GM18861 (cell line): ENCODE results near the gene SLC8A1.

Source experiments
- ATAC-seq: cut with Tn5 transposase; IDR thresholded peaks from one replicate; pipeline ENCODE4 v1.9.1; 2021; ENCODE audit not compliant: unreplicated experiment

The SLC8A1 gene

DNA sequence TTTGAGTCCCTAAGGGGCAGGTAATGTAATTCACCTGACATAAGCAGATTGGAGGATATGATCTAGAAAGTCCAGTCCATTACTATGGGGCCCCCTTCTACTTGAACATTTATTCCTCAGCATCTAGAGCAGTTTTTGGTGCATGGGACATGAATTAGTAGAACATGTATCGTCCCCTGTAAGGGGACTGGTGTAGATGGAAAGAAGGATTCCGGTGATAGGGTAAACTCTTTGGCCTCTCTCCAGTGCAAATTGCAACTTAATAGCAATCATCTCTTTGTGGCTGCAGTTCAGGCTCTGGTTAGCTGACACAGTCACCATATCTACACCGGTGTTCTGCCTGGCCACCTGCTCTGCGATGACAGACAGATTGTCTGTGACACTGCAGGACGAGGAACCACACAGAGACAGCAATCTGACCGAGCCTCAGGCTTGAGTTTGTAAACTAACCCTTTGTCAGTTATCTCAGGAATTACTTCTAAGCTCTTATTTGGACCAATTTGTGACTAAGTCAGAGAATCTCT is 6.4 kb upstream of the SLC8A1 start:
- no peak for ATAC-seq

DNA sequence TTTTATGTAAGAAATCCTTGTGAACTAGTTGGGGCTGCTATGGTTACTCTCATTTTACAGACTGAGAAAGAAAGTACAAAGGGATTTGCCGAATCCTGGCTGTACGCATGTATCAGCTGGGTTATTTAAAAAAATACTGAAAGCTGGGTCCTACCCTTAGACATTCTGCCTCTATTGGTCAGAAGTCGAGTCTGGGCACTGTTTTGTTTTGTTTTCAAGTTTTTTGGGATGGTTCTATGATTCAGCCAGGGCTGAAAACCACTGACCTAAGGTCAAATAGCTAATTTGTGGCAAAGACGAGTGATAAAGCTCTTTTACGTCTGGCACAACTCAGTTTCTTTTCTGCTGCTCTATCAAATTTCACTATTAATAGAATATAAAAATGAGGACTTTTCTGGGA is 5.9 kb upstream of the SLC8A1 start:
- no peak for ATAC-seq

DNA sequence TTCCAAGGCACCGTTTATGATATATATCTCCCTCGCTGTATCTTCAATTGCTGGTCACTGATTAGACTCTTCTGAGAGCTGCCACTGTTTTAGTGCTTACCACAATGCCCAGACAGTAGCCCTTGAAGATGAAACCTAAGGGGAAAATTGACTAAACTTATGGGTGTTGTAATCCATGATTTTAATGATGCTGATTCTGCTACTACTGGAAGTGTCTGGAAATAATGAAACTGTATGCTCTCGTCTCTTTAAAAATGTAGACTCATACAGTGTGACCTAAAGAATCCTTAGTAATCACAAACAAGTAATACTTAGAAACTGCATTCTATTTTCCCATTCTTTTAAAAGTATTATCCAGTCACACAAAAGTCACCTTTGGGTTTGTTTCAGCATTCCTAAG is 5.5 kb upstream of the SLC8A1 start:
- ATAC-seq = no peak

DNA sequence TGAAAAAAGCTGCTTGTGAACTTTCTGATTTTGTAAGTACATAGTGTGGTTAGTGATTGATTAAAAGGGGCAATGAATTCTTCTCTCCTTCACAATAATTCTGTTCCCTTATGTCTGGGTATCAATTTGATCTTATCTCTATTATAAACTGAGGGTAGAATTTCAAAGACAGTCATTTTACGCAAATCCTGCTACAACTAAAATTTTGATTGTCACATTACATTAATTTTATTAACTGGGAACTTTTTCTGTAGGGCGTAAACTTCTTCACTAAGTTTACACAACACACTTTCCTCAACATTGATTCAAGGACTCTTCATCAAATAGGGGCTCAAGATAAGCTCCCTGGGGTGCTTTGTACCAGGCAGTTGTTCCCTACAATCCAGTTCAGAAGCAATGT is 5.0 kb upstream of the SLC8A1 start:
- ATAC-seq = no peak

DNA sequence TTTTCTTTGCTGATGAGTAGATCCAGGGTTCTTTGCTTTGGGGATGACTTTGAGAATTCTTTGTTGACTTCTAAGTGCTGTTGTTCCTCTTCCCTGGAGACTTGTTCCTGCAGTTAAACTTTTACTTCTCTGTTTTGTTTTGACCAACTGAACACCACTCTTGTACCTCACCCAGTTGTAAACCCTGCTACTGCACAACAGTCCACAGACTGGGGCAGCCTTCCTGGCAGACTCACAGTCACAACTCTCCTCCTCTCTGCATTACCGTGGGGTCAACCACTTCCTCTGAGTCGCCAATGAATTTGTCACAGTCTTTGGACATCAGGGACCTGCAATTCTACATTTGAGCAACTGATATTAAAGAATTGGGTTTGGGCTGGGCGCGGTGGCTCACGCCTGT is 3.8 kb upstream of the SLC8A1 start:
- no peak for ATAC-seq

DNA sequence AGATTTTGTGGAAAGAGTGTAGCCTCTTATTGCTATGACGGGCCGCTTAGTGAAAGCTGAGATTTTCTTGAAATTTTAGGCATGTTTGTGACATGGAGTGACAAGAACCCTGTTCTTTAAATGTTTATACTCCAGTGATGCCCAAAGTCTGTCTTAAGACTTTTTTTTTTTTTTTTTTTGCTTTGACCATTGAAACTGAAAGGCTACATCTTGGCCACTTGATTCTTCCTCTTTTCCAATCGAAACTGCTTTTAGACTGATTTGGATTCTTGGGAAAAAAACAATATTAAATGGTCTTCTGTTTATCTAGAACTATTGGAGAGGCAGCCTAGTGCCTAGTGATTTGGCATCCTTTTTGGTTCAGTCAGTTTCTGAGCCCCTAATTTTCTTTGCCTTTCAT is 2.4 kb upstream of the SLC8A1 start:
- no peak for ATAC-seq

- ATAC-seq = no peak
Observed at GRCh38 chr2:40452786-40453185, 896 bp upstream of the SLC8A1 start.

DNA sequence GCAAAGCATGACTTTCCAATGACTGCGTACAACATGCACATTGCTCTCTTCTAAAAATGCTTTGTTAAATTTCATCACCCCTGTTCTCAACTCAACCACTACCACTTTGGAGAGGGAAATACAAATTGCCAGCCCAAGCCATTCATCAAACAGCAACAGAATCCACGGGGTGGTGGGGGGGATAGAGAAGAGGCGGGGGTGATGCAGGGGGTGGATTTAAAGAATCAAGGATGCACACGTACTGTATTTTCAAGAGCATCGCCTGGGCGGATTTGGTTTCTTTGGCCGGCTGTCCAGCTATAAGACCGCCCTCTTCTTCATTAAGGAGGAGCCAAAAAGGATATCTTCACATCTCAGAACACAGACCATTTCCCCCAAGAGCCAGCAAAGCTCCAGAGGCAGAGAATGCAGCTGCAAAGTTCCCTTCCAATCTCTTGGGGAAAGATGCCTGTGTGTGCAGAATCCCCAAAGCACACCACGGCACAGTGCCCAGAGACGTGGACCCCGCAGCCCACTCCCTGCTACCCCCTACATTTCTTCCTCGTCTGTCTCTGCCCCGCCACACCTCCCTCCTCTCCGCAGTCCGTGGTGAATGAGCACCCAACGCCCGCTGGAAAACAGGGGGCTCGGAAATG is 977 bp downstream of the SLC8A1 start:
- no peak for ATAC-seq

DNA sequence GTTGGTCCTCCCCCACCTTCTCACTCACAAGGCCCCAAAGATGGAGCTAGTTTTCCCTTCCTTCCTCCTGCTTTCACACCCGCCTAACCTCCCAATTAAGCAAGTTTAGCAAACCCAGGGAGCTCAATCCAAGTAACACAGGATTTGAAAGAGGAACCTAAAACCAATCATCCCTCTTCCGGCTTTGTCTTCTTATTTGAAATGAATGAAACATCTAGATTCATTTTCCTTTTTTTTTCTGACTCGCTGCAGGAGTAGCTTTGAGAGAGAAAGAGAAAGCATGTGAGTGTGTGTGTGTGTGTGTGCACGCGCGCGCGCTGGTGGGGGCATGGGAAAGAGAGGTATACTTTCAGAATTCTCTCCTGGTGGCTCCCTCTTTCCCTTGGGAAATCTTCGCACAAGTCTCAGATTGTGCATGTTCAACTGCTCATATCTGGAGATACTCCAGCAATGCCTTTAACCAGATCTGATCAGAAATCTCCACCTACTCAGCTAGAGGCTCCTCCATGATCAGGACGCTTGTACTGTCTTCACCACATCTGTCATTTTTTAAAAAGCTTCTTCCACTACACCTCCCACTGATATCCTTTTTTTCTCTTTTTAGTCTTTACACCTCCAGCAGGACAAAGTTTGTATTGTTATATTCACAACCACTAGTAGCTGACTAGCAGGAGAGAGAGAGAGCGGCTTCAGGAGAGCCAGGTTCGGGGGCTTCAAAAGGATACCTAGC is 1.7 kb downstream of the SLC8A1 start:
- ATAC-seq = no peak

DNA sequence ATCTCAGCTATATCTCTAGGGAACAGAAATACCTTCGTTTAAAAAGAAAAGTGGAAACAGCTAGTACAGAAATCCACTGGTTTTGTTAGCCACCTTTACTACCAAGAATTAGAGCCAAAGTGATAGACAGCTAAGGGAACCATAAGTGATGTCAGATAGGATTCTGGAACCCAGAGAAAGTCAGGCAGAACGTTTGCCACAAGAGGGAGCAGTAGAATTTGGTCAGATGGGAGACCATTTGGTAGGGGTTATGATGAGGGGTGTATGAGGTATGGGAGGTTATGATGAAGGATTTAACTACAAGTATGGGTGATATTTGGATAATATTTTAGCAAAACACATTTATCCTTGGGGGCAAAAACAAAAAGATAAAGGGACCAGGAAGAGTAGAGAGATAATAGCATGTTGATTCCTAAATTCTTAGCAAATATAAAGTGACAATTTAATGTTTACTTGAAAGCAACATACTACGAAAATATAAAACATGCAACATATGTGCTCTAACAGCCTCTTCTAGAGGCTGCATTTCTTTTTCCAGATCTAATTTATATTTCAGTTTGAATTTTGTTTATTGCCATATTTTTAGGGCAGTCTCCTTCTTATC is 3.3 kb downstream of the SLC8A1 start:
- ATAC-seq = peak; percentile 54

- no peak for ATAC-seq
Observed at GRCh38 chr2:40445467-40445866, 6.4 kb downstream of the SLC8A1 start.

DNA sequence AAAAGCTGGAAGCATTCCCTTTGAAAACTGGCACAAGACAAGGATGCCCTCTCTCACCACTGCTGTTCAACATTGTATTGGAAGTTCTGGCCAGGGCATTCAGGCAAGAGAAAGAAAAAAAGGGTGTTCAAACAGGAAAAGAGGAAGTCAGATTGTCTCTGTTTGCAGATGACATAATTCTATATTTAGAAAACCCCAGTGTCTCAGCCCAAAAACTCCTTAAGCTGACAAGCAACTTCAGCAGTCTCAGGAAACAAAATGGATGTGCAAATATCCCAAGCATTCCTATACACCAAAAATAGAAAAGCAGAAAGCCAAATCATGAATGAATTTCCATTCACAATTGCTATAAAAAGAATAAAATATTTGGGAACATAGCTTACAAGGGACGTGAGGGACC is 11.1 kb downstream of the SLC8A1 start:
- ATAC-seq = no peak

DNA sequence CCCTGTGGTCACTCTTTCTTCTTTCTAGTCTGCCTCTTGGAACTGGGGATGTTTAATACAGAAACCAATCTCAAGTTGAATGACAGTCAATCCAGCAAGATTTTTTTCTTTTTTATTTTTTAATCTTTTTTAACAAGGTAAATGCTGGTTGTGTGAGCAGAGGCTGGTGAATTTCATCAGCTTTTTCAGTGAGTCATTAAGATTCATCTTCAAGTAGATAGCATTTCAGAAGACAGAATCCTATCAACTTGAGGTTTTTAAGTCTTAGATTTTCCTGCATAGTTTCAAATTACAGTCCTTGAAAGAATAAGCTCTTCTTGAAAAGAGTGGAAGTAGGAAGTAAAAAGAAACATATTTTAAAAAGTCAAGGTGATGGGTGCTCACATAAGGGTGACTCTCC is 12.4 kb downstream of the SLC8A1 start:
- no peak for ATAC-seq

GRCh38 chr2:40436093-40436475 is 15.8 kb downstream of the SLC8A1 start:
- ATAC-seq = no peak

GRCh38 chr2:40435426-40436092 is 16.3 kb downstream of the SLC8A1 start:
- ATAC-seq = no peak

DNA sequence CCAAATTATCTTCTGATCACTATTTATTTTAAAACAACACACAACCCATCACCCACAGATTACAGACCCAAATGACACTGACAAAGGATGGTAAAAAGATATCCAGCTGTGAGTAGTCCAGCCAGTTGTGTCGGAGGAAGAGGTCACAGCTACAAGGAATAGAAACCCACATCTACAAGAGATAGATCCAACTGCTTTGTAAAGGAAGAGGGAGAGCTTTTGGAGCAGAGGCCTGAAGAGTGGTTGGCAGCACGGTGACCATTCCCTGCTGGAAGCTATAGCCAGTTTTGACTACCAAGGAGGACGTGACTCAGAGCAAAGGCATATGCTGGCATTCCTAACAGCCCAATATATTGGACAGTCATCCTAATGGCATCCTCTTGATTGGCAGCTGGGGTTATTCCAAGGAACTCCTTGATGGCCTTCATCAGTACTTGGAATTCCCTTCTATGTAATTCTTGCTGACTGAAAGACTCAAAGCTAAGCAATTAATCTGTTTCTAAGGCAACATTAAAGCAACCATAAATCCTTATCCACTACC is 17.1 kb downstream of the SLC8A1 start:
- ATAC-seq = no peak

DNA sequence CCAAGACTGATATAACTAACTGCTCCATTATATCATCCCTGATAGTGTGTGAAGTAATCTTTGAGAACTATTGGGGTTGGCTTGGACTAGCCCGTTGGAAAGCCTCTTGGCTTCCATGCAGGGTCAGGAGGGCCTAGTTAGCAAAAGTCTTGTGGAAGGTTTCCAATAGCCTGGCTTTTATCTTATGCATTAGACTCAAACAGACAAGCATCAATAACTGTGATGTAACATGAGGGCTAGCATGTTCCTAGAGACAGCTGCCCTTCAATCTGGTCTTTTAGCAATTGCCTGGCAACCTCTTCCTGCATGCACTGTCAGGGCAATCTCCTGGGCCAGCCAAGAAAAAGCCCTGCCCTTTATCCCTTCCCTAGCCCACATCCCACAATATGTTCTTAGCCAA is 18.2 kb downstream of the SLC8A1 start:
- ATAC-seq = no peak

DNA sequence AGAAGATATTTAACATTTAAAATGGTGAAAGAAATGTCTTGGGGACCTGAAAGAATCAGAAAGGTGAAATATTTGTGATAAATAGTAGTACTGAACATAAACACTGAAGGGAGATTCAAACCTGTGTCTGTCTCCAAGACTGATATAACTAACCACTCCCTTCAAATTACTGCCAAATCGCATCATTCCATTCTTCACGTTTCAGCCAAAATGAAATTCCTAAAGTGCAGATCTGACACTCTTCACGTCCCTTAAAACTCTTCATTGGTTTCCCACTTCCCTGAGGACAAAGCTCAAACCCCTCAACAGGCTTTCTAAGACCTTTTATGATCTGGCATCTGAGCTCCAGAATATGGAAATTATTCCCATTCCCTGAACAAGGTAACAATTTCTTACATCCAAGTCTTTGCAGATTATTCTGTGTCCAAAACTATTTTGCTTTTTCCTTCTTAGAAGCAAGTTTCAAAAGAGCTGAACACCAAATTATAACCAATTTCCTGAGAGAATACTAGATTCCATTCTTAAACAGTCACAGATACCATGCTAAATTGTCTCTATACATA is 18.9 kb downstream of the SLC8A1 start:
- ATAC-seq = no peak

DNA sequence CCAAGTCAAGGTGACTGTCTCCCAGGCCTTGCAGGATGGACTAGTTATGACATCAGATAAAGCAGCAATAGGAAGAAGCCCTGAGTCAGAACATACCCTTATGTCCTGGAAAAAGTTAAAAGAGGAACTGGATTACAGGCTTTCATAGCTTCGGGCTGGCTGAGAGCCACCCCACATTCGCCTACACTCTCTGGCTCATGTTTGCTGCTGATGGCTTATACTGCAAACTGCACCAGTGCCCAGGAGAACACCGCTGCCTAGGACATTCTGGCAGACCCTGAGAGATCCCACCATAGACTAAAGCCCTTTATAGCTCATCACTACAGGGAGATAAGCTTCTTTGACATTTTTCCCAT is 20.3 kb downstream of the SLC8A1 start:
- ATAC-seq = no peak

- no peak for ATAC-seq
Observed at GRCh38 chr2:40430776-40431599, 20.9 kb downstream of the SLC8A1 start.
